ENCODE results near the gene ADH1A.
"Not testable (repeated sequence)": the region's sequence is repeated elsewhere in the genome, so short reads cannot be mapped to it uniquely, and the experiment has no call there.

ADH1A gene

GRCh38 chr4:99290848-99291786 is at the start of gene ADH1A:
Gene ADH1A (minus strand): TSS chr4:99290985. CDS start chr4:99290914, 71 bp downstream.
- no peak for DNase-seq

DNA sequence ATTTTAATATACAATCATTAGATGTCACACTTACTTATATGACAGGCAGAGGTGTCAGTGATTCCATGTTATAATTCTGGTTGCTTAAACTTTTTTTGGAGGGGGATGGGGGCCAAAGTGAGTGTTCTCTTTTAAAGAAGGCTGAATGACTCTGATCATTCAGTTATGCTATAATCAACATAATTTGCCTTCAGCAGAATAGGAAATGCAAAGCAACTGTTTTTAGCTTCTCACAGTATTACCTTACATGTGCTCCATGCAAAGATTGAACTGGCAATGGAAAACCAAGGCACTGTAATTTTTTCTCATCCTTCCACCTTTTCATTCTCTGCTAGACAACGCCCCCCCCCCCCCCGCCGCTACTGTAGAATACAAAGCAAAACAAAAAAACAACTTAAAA is 48.4 kb upstream of the ADH1A start:
- DNase-seq: no peak

GRCh38 chr4:99336553-99336952 is 45.8 kb upstream of the ADH1A start:
- DNase-seq: no peak

- no peak for DNase-seq
Observed at GRCh38 chr4:99334880-99335279, 44.1 kb upstream of the ADH1A start.

DNA sequence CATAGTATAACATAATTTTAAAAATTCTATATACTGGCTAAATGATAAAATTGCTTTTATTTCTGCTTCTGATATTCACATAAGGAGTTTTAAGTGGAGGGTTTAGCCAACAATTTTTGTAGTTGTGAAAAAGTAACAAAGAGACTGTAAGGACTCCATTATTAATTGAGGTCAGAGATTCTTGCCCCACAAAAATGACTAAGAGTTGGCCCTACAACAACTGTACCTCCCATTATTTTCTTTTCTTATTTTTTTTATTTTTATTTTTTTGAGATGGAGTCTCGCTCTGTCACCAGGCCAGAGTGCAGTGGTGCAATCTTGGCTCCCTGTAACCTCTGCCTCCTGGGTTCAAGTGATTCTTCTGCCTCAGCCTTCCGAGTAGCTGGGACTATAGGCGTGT is 39.9 kb upstream of the ADH1A start:
- DNase-seq: no peak

- no peak for DNase-seq
Observed at GRCh38 chr4:99329876-99330275, 39.1 kb upstream of the ADH1A start.

DNA sequence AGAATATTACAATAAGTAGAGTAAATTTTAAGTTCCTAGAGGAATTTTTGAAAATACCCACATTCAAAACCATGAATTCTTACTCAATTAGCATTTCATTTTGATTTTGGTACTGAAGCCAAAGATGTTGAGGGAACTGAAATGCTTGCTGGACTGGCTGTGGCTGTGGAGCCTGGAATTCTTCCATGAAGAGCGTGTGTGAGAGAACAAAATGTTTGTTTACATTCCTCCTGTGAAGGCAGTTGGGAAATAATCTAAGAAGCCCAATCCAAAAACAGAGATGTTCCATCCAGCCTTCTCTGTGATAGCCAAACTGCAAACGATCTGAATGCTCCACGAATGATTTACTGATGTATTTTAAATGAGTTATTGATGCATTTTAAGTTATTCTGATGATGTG is 34.2 kb upstream of the ADH1A start:
- DNase-seq: no peak

- DNase-seq: no peak
Observed at GRCh38 chr4:99324361-99324760, 33.6 kb upstream of the ADH1A start.

DNA sequence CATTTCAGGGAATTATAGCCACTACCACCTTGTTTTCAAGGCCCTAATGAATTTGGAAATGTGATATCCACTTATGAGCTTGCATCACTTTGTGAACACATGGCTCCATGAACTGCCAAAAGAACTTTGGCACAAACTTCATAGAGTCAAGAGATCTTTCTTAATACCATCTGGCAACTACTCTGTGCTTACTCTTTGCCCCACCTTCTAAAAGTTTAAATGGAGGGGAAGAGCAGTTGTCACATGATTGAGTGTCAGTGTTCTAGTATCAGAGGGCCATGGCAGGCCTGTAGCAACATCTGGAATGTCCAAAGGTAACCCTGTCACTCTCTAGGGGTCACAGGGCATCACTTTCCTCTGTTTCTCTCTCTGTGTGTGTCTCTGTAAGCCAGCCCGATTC is 33.0 kb upstream of the ADH1A start:
- DNase-seq: no peak

GRCh38 chr4:99321241-99322191 is 30.7 kb upstream of the ADH1A start, which contains the start of gene ADH1B:
Gene ADH1B (minus strand): TSS chr4:99321401. CDS start chr4:99321331, 70 bp downstream.
- DNase-seq: no peak

- not testable (repeated sequence) for DNase-seq
Observed at GRCh38 chr4:99317811-99318210, 27.0 kb upstream of the ADH1A start.

- DNase-seq: no peak
Observed at GRCh38 chr4:99317354-99317753, 26.6 kb upstream of the ADH1A start.

DNA sequence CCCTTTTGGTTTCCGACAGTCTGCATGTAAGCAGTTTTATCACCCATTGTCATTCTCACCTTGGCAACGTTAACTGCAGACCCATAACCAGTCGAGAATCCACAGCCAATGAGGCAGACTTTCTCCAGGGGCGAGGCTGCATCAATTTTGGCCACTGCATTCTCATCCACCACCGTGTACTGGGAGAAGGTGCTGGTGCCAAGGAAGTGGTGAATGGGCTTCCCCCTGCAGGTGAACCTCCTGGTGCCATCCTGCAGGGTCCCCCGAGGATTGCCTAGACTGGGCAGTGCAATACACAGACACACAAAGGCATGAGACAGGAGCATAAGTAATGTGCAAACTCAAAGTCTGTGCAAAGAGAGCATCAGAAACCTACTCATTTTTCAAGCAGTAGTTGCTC is 25.1 kb upstream of the ADH1A start:
- DNase-seq: no peak

DNA sequence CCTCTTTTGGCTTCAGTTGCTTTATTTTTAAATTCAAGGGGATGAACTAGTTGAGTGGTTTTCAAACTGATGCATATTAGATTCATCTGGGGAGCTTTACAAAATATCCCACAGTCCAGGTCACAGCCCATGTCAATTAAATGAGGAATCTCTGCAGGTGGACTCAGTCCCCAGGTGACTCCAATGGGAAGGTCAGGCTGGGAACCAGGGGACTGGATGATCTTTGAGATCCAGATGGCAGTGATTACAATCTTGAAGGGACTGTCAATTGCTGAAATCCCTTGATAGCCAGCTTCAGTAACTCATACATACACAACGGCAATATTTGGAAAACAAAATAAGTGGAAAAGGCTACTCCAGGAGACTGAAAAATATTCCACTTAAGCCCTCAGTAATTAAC is 23.4 kb upstream of the ADH1A start:
- DNase-seq: no peak

DNA sequence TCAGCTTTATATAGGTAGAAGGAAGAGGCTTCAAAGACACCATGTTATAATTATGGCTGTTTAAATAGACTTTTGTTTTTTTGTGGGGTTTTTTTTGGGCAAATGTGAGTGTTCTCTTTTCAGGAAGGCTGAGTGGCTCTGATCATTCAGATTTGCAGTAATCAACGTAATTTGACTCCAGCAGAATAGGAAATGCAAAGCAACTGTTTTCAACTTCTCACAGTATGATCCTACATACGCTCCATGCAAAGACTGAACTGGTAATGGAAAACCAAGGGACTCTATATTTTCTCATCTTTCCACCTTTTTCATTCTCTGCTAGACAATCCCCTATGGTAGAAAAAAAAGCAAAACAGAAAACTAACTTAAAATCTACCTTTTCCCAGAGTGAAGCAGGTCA is 19.6 kb upstream of the ADH1A start:
- no peak for DNase-seq

DNA sequence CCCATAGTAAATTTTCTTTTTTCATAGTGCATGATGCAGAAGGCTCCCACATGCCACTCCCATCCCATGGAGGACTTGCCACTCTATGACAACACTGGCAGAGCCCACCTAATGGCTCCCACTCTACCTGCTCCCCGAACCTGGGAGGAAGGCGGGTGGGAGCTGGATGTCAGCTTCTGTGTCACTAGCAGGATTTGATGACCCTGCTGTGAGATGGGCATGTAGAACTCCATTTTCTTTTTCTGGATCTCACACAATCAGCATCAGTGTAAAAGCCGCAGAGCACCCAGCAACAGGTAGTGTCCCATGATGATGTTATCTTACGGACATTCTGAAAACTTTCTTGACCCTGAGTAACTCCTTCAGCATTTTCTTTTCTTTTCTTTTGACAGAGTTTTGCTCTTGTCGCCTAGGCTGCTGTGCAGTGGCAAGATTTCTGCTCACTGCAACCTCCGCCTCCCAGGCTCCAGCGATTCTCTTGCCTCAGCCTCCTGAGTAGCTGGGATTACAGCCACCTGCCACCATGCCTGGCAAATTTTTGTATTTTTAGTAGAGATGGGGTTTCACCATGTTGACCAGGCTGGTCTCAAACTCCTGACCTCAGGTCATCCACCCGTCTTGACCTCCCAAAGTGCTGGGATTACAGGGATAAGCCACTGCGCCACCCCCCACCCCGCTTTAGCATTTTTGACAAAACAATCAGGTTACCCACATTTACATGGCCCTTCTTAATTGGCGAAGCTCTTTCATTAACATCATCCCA is 15.0 kb upstream of the ADH1A start:
- no peak for DNase-seq

DNA sequence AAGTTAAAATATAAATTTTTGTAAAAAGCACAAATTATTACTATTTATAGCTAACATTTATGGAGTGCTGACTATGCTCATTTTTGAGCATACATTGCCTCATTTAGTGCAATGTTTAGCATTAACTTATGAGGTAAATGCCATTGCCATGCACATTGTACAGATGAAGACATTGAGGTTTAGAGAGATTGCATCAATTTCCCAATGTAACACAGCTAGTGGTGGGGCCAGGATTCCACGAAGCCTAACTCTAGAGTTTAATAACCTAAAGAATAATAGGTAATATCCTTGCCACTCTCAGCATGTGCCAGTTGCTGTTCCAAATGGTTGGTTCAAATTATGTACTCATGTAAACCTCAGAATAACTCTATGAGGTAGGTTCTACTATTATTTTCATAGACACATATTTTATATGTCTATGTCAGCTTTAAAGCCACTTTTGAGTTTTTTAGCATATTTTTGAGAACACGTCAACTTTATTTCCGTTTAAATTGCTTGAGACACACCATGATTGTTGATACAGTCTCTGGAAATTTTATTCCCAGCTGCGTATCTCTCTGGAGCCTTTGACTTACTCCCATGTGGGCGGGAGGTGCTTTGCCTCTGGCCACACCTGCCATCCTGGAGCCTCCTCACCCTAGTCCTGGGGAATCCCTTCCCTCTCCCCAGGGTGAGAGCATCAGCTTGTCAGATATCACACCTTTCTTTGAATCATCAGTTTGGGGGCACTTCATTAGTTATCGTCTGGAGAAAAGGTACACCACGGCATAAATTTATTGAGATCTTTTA is 10.8 kb upstream of the ADH1A start:
- DNase-seq: no peak

DNA sequence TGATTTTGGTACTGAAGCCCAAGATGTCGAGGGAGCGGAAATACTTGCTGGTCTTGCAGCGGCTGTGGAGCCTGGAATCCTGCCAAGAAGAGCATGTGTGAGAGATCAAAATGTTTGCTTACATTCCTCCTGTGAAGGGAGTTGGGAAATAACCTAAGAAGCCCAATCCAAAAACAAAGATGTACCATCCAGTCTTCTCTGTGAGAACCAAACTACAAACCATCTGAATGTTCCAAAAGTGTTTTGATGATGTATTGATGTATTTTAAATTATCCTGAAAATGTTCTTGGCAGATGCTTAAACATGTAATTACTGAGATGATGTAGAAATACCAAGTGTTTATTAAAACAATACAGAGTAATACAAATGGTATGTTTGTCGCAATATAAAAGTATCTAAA is 10.1 kb upstream of the ADH1A start:
- DNase-seq: no peak

DNA sequence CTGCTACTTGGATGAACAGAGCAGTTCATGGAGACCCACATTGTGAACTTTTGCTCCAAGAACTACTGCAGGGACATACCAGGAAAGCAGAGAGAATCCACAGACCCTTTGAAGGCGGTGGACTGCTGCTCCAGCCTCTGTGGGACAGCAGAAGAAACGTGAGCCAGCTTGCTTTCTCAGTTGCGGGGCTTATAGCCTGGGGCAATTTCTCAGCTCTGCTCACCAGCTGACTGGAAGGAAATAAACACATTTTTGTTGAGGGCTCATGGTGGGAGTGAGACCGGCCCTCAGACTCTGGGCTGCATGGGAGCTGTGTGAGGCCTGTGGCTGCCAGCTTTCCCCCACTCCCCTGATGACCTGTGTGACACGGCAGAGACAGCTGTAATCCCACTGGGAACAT is 2.6 kb upstream of the ADH1A start:
- no peak for DNase-seq

DNA sequence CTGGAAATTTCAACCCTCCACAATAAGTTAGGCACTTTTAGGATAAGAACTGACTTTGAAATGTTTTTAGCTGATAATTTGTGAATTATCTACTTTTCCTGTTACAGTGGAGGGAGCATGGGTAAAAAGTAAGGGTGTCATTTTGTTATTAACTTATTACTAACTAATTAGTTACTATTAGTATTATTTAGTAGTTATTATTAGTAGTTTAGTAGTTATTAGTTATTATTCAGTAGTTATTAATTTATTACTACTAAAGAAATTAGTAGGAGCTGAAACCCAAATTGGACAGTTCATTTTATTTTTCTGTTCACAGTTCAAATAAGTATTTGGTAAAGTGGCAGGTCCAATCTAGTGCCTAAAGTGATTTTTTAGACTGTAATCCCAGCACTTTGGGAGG is 5.4 kb downstream of the ADH1A start:
- DNase-seq: no peak

GRCh38 chr4:99282731-99283130 is 8.1 kb downstream of the ADH1A start:
- DNase-seq: no peak

GRCh38 chr4:99281261-99281660 is 9.5 kb downstream of the ADH1A start:
- DNase-seq: no peak

Data from activated naive CD4-positive, alpha-beta T cell (primary cell).